ENCODE data around the gene CAVIN2. TPM values are rescaled to one million over a fixed set of nuclear protein-coding genes. Genes with fewer than 3 reads are reported as not detected.

CAVIN2 gene
- total and polyA plus RNA-seq, 12 donors = 11.9 to 41.9 (median 26.3) TPM

GRCh38 chr2:191866195-191866594 lies 19.3 kb upstream of the CAVIN2 start:
- Histone ChIP-seq H3K4me3 (no peak overlapping the region), H3K9me3 (replicated peaks in 1 of 3) (no peaks in the 10 kb centered on the region), H3K4me1 (replicated peaks in 1 of 2) (peaks cover 15 to 23% of the 10 kb centered on the region in 2 donors), H3K27ac (peak overlapping the region in 4 of 5 donors; percentile 9 to 76 (median 46)), H3K27me3 (no peaks in the 10 kb centered on the region), H3K36me3 (replicated peaks in 1 of 2) (no peaks in the 10 kb centered on the region)
- intact Hi-C loops (cut with DNase I) = no loop called here
- DNase-seq = no peak
- 74 to 78% (median 76%) methylated on average over 5 of the region's 5 CpGs for WGBS, 4 donors
- TF ChIP-seq CTCF (IDR thresholded peaks at IDR 0.05) (no peak), POLR2A (IDR thresholded peaks at IDR 0.05) (no peak)

- H3K27me3 ChIP-seq = no peaks in the 10 kb centered on the region
- peaks cover 15 to 23% of the 10 kb centered on the region in 2 donors for H3K4me1 ChIP-seq (replicated peaks in 1 of 2)
- H3K36me3 ChIP-seq (replicated peaks in 1 of 2) = no peaks in the 10 kb centered on the region
- peak overlapping the region in 1 of 5 donors; percentile 1 for H3K27ac ChIP-seq
- H3K4me3 ChIP-seq = no peak overlapping the region
- 74 to 82% (median 78%) methylated on average over 7 of the region's 7 CpGs for WGBS, 4 donors
- TF ChIP-seq POLR2A (IDR thresholded peaks at IDR 0.05) (no peak), CTCF (IDR thresholded peaks at IDR 0.05) (no peak)
- H3K9me3 ChIP-seq (replicated peaks in 1 of 3) = no peaks in the 10 kb centered on the region
- intact Hi-C loops (cut with DNase I) = no loop called here
- DNase-seq = no peak
Measured at GRCh38 chr2:191864628-191865374, 17.9 kb upstream of the CAVIN2 start.

- no peak overlapping the region for H3K27ac ChIP-seq
- intact Hi-C loops (cut with DNase I) = no loop called here
- H3K27me3 ChIP-seq = no peaks in the 10 kb centered on the region
- 73 to 82% (median 77%) methylated on average over 2 of the region's 2 CpGs for WGBS, 4 donors
- H3K36me3 ChIP-seq (replicated peaks in 1 of 2) = no peaks in the 10 kb centered on the region
- H3K4me1 ChIP-seq (replicated peaks in 1 of 2) = peaks cover 15 to 23% of the 10 kb centered on the region in 2 donors
- H3K4me3 ChIP-seq = no peak overlapping the region
- DNase-seq = no peak
- TF ChIP-seq CTCF (IDR thresholded peaks at IDR 0.05) = no peak
- TF ChIP-seq POLR2A (IDR thresholded peaks at IDR 0.05) = no peak
- H3K9me3 ChIP-seq (replicated peaks in 1 of 3) = no peaks in the 10 kb centered on the region
Measured at GRCh38 chr2:191863988-191864387, 17.1 kb upstream of the CAVIN2 start.

- no peak overlapping the region for H3K27ac ChIP-seq
- no peak for TF ChIP-seq POLR2A (IDR thresholded peaks at IDR 0.05)
- no peak for TF ChIP-seq CTCF (IDR thresholded peaks at IDR 0.05)
- intact Hi-C loops (cut with DNase I) = no loop called here
Measured at GRCh38 chr2:191862156-191862775, 15.4 kb upstream of the CAVIN2 start.

More at GRCh38 chr2:191862156-191862775, 15.4 kb upstream of the CAVIN2 start:
- Histone ChIP-seq H3K9me3 (replicated peaks in 1 of 3) (no peaks in the 10 kb centered on the region), H3K4me1 (replicated peaks in 1 of 2) (peaks cover 10 to 16% of the 10 kb centered on the region in 2 donors), H3K4me3 (no peak overlapping the region), H3K27me3 (no peaks in the 10 kb centered on the region), H3K36me3 (replicated peaks in 1 of 2) (no peaks in the 10 kb centered on the region)
- no peak for DNase-seq
- WGBS, 4 donors = 73 to 80% (median 76%) methylated on average over 4 of the region's 4 CpGs
